Anterior cingulate cortex (tissue), 58 donors: ENCODE results near the gene FAM186B.

ENCODE experiments used
- DNase-seq, 58 donors: peaks; one replicate each; lab custom pipeline; 2025; lab: John Stamatoyannopoulos, UW

Gene FAM186B

DNA sequence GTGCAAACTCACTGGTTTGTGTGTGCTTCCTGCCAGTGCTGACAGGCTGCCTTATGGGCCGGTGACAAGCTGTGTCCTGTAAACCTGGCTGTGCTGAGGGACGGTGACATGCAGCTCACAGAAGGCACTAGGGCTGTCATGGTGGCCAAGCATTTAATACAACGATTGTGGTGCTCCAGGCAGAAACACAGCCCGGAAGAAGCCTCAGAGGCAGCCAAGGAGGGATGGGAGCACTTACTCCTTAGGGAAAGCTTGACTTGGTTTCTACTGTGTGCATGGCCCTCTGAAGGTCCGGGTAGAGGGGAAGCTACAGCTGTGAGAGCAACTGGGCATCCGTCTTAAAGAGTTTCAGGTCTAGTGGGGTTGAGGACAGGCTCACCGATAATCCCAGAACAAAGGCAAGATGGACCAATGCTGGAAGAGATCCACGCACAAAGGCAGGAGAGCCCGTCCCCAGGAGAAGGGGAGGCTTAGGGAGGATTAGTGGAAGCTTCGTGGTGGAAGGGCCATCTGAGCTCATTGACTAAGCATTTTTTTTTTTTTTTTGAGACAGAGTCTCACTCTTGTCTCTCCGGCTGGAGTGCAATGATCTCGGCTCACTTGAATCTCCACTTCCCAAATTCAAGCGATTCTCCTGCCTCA, 26.8 kb downstream of the FAM186B start:
- no peak for DNase-seq

DNA sequence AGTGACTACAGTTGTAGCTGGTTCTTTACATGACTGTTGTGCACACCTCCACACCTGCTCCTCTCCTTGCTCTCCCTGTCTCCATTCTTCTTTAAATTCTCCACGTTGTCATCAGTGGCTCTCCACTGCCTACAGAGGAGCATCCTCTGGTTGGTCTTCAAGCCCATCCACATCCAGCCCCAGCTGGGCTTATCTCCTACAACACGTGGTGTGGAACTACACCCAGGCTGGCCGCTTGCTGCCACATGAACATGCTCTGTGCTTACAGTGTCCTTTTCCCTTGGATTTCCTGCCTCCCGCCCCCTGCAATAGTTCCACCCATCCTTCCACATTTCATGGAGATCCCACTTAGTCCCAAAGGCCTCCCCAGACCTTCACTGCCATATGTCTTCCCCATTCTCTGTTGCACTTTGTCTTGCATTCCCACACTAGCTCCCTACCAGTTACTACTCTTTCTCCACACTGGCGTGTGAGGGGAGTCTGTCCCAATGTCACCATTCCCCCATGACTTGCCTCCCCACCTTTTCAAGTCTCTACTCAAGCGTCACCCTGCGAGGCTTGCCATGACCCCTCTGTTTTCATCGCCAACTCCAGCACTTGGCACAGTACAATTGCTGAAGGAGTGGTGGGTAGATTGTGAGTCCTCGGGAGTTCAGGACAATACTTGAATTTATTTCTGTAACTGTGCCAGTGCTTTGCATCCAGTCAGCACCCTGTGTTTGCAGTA, 27.7 kb downstream of the FAM186B start:
- no peak for DNase-seq

DNA sequence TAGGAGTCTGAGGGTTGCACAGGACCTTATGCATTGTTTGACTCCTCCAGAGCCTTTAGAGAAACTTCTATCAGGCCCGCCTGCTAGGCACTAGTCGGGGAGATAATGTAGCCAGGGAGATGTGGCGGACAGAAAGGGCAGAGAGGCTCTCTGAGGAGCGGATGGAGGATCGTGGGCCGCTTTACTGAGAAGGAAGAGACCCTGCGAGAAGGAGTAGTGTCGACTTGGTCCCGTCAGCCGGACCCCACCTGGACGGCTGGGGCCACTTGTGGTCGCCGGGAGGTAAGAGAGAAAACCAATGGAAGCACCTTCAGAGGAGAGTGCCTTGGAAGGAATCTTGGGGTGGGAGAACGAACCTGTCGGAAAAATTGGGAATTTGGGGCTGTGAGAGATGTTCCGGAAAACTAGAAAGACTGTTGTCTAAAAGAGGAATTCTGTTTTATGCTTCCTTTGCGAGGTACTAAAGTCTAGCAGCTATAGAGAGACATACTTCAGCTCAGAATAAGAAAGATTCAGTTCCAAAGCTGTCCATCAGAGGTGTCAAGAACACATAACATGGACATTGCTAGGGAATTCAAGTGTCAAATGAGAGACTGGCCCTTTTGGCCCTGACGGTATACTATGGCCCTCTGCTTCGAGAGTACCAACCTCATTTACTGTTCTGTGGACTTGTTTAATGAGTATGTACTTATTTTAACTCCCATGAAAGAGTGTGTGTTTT, 36.8 kb downstream of the FAM186B start:
- peak in 1 of 58 donors; percentile 74 for DNase-seq

- peak in 57 of 58 donors; percentile 66 to 94 (median 85) for DNase-seq
These were observed 37.6 kb downstream of the FAM186B start, which contains the start of gene MCRS1 for GRCh38 chr12:49567611-49568441. TSS of gene MCRS1 (minus strand) at chr12:49568142. CDS start at chr12:49566731, 1,411 bp downstream.

- no peak for DNase-seq
These were observed 38.2 kb downstream of the FAM186B start for GRCh38 chr12:49567302-49567610.

DNA sequence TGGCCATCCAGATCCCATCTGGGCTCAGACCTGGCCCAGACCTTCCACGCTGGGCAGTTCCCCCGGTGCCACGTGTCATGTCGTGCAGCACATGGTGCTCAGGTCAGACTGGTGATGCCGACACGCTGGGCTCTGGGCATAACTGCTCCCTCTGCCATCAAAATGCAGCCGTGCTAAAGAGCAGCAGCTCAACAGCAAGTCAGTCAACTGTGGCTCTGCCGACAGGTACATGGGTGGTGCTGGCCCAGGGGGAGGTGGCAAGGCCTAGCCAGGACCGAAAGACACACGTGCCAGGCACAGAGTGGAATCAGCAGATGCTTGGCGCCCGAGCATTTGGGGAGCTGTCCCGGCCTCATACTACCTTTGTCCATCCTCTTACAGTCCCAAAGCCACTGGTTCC, 39.1 kb downstream of the FAM186B start:
- no peak for DNase-seq

- DNase-seq = no peak
These were observed 39.8 kb downstream of the FAM186B start for GRCh38 chr12:49565406-49566265.

- DNase-seq = peak in 38 of 58 donors; percentile 14 to 79 (median 49)
These were observed 40.6 kb downstream of the FAM186B start for GRCh38 chr12:49564686-49565405.

DNA sequence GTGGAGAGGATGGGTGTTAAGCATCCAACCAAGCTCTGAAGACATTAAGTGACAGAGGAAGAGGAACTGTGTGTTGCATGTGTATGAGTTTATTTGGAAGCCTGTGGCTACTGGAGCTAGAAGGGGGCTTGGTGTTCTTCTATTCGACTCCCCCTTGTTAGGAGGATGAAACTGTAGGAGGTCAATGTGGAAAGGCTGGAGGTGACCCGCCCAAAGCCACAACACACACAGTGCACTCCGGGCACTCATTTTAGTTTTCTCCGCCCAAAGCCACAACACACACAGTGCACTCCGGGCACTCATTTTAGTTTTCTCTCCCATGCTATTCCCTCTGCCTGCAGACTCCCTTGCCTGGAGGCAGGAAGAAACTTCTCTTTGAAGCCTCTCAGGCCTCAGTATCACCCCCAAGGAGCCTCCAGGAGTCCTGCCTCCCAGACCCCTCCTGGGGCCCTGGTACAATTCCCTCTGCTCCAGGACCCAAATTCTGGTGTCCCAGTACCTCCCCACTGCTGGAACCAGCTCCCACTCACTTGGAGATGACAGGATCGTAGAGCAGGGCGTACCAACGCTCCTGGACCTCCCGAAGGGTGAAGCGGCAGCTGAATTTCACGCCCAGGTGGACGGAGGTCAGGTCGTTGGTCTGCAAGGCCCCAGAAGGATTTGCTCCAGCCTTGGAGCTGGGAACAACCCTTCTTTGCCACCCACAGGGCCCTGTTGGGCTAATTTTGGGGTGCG, 41.3 kb downstream of the FAM186B start:
- DNase-seq = no peak

DNA sequence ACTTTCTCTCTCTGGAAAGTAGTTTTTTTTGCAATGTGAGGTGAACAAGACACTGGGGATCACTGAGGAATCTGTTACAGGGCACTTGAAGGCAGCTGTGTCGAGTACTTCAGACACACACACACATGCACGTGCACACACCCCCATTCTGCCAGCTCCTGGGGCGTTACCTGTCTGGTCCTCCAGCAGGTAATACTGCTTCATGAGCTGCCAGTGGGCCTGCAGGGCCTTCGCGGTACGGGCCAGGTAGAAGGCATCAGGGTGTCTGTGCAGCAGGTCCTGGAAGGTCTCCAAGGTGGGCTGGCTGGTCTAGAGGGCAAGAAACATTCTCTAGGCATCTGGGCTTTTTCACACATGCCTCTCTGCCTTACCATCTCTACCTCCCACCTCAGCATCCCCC, 42.6 kb downstream of the FAM186B start:
- no peak for DNase-seq

GRCh38 chr12:49562233-49562632, 43.2 kb downstream of the FAM186B start:
- DNase-seq = no peak

DNA sequence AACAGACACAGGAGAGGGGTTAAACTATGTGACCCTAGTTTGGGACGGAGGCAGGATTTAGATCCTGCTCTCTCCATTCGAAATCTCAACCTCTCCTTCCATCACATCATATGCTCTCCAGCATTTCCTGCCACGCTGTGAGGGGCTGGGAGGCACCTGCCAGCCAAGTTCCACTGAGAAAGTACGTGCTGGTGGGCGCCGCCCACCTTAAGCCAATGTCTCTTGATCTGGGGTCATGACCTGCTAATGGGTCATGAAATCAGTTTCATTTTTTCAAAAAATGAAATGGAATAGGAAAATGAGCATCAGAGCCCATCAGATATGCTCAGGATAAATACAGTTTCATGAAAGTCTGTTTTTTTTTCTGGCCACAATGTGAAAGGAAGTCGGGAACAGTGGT, 44.7 kb downstream of the FAM186B start:
- no peak for DNase-seq

DNA sequence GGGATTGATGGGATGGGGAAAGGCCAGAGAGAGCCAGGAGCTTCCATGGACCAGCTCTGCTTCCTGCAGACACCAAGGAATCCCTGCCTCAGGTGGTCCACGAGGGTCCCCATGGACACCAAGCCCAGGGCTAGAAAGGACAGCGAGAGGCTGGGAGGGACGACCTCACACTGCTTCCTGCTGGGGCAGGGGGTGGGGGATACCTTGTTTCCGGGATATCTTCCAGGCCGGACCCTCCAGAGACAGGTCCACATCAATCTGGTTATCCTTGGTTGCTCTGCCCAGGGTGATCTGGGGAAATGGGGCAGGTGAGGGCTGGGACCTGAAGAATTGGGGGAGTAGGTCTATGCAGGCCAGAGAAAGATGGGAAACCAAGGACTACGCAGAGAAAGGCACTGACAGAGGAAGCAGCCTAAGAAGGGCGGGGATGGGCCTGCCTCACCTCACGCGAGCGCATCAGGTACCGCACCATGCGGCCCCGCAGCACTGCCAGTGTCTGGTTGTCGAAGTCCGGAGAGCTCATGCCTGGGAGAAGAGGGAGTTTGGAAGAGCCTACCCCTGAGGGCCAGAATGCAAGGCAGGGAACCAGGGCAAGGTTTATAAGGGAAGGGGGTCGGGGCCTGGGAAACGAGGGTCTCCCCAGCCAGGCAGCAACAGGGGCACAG, 46.3 kb downstream of the FAM186B start:
- no peak for DNase-seq

DNA sequence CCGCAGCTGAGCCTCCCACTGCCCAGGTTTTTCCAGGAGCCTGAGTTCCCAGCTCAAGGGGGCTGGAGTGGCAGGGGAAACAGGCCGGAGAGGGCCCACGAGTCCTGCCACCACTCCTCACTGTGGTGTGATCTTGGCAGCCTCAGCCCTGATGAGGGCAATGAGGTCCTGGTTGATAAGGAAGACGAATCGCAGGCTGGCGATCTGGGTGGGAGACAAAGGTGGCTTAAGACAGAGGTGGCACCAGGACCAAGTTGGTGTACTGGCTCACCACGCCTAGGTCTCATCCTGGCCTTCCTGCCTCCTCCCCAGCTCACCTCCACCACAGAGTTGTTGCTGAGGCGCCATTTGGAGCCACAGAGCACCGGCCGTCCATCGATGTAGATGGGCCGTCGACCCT, 46.9 kb downstream of the FAM186B start:
- DNase-seq = no peak

DNA sequence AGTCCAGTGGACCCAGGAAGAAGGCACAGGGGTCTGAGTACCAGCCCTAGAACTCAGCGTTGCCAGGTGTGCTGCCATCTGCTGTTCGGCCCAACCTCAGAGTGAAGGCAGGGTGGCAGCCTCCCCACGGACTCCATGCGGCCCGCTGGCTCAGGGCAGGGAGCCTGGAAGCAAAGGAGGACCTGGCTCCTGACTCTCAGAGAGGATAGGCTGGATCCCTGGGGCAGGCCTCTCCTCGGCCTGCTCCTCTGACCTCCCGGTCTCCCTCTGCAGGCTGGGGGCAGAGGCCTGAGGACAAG, 47.6 kb downstream of the FAM186B start:
- peak in 4 of 58 donors; percentile 9 to 19 (median 16) for DNase-seq

DNA sequence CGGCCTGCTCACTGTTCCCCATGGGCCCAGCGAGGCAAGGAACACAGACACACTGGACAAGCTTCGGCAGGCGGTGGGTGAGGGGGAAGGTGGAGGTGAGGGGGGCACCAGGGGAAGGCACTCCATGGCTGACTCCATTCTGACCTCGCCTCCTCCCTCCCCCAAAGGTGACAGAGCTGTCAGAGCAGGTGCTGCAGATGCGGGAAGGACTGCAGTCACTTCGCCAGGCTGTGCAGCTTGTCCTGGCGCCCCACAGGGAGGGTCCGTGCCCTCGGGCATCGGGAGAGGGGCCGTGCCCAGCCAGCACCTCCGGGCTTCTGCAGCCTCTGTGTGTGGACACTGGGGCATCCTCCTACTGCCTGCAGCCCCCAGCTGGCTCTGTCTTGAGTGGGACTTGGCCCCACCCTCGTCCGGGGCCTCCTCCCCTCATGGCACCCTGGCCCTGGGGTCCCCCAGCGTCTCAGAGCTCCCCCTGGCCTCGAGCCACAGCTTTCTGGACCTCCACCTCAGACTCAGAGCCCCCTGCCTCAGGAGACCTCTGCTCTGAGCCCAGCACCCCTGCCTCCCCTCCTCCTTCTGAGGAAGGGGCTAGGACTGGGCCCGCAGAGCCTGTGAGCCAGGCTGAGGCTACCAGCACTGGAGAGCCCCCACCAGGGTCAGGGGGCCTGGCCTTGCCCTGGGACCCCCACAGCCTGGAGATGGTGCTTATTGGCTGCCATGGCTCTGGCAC, 48.1 kb downstream of the FAM186B start:
- DNase-seq = no peak
